ENCODE measurements around the gene SPRYD4. TPM values are rescaled to one million over a fixed set of nuclear protein-coding genes. Genes with fewer than 3 reads are reported as not detected.
A peak's percentile ranks its signal among the peaks of the same experiment; 100 is the strongest.

The SPRYD4 gene
- total RNA-seq, 1 experiment from 2014 or later = 4.2 TPM

DNA sequence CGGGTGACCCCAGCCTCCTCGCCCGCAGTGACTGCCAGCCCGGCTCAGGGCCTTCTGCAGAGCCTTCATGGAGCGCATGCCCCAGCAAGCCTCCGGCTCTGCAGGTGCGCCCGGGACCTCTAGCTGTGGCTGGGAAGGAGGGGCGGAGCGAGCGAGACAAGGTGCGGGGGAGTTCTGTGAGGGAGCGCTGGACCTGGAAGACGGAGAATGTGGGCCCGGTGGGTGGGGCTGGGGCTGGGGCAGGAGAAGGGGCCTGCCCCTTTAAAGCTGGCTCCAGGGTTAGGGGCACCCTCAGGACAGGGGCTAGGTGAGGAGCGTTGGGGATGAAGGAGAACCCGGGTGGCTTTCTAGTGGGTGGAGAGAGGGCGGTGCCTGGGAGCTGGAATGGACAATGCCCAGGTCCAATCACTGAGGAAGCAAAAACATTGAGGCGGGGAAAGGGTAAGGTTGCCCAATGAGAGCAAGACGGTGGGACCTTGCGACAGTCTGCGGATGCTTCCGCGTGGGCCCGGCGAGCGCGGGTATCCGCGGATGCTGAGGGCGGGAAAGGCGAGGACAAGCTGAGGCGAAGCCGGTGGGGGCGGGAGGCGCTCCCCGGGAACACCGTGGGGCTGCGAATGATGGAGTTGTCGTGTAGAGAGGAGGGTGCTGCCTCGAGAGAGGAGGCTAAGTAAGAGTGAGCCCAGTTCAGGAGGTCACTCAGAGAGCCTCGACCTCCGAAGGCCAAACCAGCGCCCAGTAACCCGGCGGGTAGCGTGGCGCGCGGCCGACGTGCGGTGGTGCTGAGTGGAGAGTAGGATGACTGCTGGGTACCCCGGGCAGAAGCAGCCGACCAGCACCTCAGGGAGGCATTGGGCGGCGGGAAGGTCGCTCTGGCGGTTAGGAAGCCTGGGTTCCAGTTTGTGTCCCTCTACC is 19.9 kb downstream of the SPRYD4 start, which contains the start of gene GLS2 (continued):
- TF ChIP-seq, protein P1, sequence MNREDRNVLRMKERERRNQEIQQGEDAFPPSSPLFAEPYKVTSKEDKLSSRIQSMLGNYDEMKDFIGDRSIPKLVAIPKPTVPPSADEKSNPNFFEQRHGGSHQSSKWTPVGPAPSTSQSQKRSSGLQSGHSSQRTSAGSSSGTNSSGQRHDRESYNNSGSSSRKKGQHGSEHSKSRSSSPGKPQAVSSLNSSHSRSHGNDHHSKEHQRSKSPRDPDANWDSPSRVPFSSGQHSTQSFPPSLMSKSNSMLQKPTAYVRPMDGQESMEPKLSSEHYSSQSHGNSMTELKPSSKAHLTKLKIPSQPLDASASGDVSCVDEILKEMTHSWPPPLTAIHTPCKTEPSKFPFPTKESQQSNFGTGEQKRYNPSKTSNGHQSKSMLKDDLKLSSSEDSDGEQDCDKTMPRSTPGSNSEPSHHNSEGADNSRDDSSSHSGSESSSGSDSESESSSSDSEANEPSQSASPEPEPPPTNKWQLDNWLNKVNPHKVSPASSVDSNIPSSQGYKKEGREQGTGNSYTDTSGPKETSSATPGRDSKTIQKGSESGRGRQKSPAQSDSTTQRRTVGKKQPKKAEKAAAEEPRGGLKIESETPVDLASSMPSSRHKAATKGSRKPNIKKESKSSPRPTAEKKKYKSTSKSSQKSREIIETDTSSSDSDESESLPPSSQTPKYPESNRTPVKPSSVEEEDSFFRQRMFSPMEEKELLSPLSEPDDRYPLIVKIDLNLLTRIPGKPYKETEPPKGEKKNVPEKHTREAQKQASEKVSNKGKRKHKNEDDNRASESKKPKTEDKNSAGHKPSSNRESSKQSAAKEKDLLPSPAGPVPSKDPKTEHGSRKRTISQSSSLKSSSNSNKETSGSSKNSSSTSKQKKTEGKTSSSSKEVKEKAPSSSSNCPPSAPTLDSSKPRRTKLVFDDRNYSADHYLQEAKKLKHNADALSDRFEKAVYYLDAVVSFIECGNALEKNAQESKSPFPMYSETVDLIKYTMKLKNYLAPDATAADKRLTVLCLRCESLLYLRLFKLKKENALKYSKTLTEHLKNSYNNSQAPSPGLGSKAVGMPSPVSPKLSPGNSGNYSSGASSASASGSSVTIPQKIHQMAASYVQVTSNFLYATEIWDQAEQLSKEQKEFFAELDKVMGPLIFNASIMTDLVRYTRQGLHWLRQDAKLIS (CRISPR knock-in tag; IDR thresholded peaks at IDR 0.05; ENCODE audit: borderline replicate concordance) = peak; percentile 92; the same call in 1 of the 2 replicates
- peak; percentile 97 for TF ChIP-seq RELA (CRISPR knock-in tag; IDR thresholded peaks at IDR 0.05; ENCODE audit: borderline replicate concordance)
- TF ChIP-seq ZNF138 (CRISPR knock-in tag; conservative IDR thresholded peaks at IDR 0.05) = peak; percentile 96
- TF ChIP-seq IRF2 (CRISPR knock-in tag; IDR thresholded peaks at IDR 0.05; ENCODE audit: borderline replicate concordance, low read depth) = peak; percentile 95
- TF ChIP-seq NFATC4 (CRISPR knock-in tag; IDR thresholded peaks at IDR 0.05) = no peak
- TF ChIP-seq CREM (CRISPR knock-in tag; IDR thresholded peaks at IDR 0.05) = peak; percentile 83; the same call in 1 of the 2 replicates
- TF ChIP-seq, protein P2, sequence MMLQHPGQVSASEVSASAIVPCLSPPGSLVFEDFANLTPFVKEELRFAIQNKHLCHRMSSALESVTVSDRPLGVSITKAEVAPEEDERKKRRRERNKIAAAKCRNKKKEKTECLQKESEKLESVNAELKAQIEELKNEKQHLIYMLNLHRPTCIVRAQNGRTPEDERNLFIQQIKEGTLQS (CRISPR knock-in tag; conservative IDR thresholded peaks at IDR 0.05) = peak; percentile 84
- TF ChIP-seq ATF1 (CRISPR knock-in tag; IDR thresholded peaks at IDR 0.05) = 0 out of 2 replicates have a peak, but pooled peaks have one; percentile 87
- no peak for TF ChIP-seq EMX1 (CRISPR knock-in tag; IDR thresholded peaks at IDR 0.05)
- peak; percentile 96 for TF ChIP-seq TCF7 (CRISPR knock-in tag; IDR thresholded peaks at IDR 0.05; ENCODE audit: low read depth)
- TF ChIP-seq, protein P3, sequence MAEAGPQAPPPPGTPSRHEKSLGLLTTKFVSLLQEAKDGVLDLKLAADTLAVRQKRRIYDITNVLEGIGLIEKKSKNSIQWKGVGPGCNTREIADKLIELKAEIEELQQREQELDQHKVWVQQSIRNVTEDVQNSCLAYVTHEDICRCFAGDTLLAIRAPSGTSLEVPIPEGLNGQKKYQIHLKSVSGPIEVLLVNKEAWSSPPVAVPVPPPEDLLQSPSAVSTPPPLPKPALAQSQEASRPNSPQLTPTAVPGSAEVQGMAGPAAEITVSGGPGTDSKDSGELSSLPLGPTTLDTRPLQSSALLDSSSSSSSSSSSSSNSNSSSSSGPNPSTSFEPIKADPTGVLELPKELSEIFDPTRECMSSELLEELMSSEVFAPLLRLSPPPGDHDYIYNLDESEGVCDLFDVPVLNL (CRISPR knock-in tag; IDR thresholded peaks at IDR 0.05; ENCODE audit: borderline replicate concordance, low read depth) = peak; percentile 92
- TF ChIP-seq, protein P4, sequence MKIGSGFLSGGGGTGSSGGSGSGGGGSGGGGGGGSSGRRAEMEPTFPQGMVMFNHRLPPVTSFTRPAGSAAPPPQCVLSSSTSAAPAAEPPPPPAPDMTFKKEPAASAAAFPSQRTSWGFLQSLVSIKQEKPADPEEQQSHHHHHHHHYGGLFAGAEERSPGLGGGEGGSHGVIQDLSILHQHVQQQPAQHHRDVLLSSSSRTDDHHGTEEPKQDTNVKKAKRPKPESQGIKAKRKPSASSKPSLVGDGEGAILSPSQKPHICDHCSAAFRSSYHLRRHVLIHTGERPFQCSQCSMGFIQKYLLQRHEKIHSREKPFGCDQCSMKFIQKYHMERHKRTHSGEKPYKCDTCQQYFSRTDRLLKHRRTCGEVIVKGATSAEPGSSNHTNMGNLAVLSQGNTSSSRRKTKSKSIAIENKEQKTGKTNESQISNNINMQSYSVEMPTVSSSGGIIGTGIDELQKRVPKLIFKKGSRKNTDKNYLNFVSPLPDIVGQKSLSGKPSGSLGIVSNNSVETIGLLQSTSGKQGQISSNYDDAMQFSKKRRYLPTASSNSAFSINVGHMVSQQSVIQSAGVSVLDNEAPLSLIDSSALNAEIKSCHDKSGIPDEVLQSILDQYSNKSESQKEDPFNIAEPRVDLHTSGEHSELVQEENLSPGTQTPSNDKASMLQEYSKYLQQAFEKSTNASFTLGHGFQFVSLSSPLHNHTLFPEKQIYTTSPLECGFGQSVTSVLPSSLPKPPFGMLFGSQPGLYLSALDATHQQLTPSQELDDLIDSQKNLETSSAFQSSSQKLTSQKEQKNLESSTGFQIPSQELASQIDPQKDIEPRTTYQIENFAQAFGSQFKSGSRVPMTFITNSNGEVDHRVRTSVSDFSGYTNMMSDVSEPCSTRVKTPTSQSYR (CRISPR knock-in tag; IDR thresholded peaks at IDR 0.05) = peak; percentile 98
- TF ChIP-seq ZBTB21 (CRISPR knock-in tag; IDR thresholded peaks at IDR 0.05; ENCODE audit: borderline replicate concordance) = peak; percentile 90
- no peak for TF ChIP-seq ZNF671 (CRISPR knock-in tag; IDR thresholded peaks at IDR 0.05)
- TF ChIP-seq KAT7 (CRISPR knock-in tag; IDR thresholded peaks at IDR 0.05; ENCODE audit: borderline replicate concordance) = no peak
- peak; percentile 98 for TF ChIP-seq MYBL2 (CRISPR knock-in tag; IDR thresholded peaks at IDR 0.05)
- TF ChIP-seq, protein P5, sequence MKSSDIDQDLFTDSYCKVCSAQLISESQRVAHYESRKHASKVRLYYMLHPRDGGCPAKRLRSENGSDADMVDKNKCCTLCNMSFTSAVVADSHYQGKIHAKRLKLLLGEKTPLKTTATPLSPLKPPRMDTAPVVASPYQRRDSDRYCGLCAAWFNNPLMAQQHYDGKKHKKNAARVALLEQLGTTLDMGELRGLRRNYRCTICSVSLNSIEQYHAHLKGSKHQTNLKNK (CRISPR knock-in tag; IDR thresholded peaks at IDR 0.05) = no peak
- TF ChIP-seq, protein P6, sequence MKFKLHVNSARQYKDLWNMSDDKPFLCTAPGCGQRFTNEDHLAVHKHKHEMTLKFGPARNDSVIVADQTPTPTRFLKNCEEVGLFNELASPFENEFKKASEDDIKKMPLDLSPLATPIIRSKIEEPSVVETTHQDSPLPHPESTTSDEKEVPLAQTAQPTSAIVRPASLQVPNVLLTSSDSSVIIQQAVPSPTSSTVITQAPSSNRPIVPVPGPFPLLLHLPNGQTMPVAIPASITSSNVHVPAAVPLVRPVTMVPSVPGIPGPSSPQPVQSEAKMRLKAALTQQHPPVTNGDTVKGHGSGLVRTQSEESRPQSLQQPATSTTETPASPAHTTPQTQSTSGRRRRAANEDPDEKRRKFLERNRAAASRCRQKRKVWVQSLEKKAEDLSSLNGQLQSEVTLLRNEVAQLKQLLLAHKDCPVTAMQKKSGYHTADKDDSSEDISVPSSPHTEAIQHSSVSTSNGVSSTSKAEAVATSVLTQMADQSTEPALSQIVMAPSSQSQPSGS (CRISPR knock-in tag; IDR thresholded peaks at IDR 0.05; ENCODE audit: borderline replicate concordance, low read depth) = peak; percentile 95
- TF ChIP-seq, protein P7, sequence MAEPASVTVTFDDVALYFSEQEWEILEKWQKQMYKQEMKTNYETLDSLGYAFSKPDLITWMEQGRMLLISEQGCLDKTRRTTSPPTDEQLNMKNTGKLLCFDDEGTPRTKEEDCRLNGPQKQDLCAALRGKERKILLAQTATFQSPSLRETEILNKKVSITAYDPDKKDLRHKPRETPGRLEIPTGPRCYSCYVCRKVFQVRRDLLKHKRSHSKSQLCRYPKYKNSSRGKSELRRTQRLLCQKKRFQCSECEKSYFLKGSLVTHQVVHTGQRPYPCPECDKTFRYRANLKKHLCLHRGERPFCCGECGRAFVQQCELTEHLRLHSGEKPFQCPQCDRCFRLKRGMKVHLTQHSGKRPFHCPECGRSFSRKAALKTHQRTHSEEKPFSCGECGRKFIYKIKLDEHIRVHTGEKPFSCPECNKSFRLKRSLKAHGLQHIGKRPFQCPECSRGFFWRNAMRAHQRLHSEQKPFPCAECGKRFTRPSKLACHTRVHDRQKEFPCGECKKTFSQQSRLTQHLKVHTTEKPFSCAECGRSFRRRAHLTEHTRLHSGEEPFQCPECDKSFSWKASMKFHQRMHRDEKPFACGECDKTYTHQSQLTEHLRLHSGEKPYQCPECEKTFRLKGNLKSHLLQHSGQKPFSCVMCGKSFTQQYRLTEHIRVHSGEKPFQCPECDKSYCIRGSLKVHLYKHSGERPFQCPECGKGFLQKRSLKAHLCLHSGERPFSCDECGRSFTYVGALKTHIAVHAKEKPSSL (CRISPR knock-in tag; conservative IDR thresholded peaks at IDR 0.05) = no peak
- TF ChIP-seq, protein P8, sequence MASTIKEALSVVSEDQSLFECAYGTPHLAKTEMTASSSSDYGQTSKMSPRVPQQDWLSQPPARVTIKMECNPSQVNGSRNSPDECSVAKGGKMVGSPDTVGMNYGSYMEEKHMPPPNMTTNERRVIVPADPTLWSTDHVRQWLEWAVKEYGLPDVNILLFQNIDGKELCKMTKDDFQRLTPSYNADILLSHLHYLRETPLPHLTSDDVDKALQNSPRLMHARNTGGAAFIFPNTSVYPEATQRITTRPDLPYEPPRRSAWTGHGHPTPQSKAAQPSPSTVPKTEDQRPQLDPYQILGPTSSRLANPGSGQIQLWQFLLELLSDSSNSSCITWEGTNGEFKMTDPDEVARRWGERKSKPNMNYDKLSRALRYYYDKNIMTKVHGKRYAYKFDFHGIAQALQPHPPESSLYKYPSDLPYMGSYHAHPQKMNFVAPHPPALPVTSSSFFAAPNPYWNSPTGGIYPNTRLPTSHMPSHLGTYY (CRISPR knock-in tag; IDR thresholded peaks at IDR 0.05) = no peak
- TF ChIP-seq GRHL2 (CRISPR knock-in tag; IDR thresholded peaks at IDR 0.05; ENCODE audit: insufficient replicate concordance, severe bottlenecking) = no peak
- no peak for TF ChIP-seq JAZF1 (CRISPR knock-in tag; IDR thresholded peaks at IDR 0.05)
- no peak for TF ChIP-seq ZNF416 (CRISPR knock-in tag; IDR thresholded peaks at IDR 0.05)
- peak; percentile 92 for TF ChIP-seq ESRRA (CRISPR knock-in tag; IDR thresholded peaks at IDR 0.05; ENCODE audit: borderline replicate concordance)
